ENCODE results near the gene IL13. TPM values are rescaled to one million over a fixed set of nuclear protein-coding genes. Genes with fewer than 3 reads are reported as not detected.

IL13 gene
- total RNA-seq, 2 experiments from 2014 or later: not detected

DNA sequence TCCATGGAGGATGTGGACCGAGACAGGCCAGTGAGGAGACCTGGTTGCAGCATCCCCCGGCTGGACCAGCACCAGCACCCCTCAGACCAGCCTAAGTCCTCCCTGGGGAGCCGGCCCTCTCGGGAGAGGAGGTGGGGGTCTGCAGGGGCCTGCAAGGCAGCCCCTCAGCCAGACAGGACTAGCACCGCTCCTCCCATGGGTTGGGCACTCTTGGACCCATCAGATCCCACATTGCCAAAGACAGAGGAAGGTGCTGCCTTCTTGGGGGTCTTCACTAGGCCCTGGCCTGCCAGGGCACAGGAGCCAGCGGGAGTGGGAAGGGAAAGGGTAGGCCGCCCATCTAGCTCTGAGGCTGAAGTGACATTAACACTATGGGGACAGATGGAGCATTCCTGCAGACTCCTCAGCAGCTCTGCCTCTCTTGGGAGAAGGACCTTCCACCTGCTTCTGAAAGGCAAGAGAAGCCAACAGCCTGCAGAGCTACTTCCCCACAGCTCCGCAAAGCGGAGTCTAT is 6.8 kb downstream of the IL13 start:
- no peak for DNase-seq (ENCODE audit: low spot score)
- Histone ChIP-seq H3K4me1 (ENCODE audit: insufficient read depth, low read length, poor library complexity, severe bottlenecking) (no peaks in the 10 kb centered on the region), H3K4me3 (ENCODE audit: low read depth, low read length, poor library complexity, severe bottlenecking) (no peak overlapping the region), H3K4me2 (ENCODE audit: low read length) (no peak overlapping the region), H3K36me3 (ENCODE audit: insufficient read depth, low read length) (no peaks in the 10 kb centered on the region), H3K27ac (ENCODE audit: low read depth, low read length, poor library complexity, severe bottlenecking) (no peak overlapping the region), H2AFZ (ENCODE audit: low read length) (no peak overlapping the region), H3K9me2 (ENCODE audit: insufficient read depth, low read length) (no peaks in the 10 kb centered on the region), H4K20me1 (ENCODE audit: insufficient read depth, low read length) (no peaks in the 10 kb centered on the region), H3K9me3 (ENCODE audit: low read length) (no peaks in the 10 kb centered on the region), H3K79me2 (ENCODE audit: insufficient read depth, low read depth, low read length) (no peaks in the 10 kb centered on the region)
- intact Hi-C loops (cut with micrococcal nuclease; ENCODE audit: unreplicated experiment): loop anchor here (5.0 kb wide), 1 partner anchor 158 kb away; no protein-coding TSS in a partner anchor
- no peak for TF ChIP-seq EZH2phosphoT487 (IDR thresholded peaks at IDR 0.05; ENCODE audit: borderline replicate concordance, low read depth, low read length)
- TF ChIP-seq, protein P1, sequence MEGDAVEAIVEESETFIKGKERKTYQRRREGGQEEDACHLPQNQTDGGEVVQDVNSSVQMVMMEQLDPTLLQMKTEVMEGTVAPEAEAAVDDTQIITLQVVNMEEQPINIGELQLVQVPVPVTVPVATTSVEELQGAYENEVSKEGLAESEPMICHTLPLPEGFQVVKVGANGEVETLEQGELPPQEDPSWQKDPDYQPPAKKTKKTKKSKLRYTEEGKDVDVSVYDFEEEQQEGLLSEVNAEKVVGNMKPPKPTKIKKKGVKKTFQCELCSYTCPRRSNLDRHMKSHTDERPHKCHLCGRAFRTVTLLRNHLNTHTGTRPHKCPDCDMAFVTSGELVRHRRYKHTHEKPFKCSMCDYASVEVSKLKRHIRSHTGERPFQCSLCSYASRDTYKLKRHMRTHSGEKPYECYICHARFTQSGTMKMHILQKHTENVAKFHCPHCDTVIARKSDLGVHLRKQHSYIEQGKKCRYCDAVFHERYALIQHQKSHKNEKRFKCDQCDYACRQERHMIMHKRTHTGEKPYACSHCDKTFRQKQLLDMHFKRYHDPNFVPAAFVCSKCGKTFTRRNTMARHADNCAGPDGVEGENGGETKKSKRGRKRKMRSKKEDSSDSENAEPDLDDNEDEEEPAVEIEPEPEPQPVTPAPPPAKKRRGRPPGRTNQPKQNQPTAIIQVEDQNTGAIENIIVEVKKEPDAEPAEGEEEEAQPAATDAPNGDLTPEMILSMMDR (conservative IDR thresholded peaks at IDR 0.05; ENCODE audit: low read length): no peak
- ChIA-PET CTCF (ENCODE audit: unreplicated experiment) (no interaction called here), POLR2A (no interaction called here)
- no TSS peak for BruUV-seq (replicated peaks)

DNA sequence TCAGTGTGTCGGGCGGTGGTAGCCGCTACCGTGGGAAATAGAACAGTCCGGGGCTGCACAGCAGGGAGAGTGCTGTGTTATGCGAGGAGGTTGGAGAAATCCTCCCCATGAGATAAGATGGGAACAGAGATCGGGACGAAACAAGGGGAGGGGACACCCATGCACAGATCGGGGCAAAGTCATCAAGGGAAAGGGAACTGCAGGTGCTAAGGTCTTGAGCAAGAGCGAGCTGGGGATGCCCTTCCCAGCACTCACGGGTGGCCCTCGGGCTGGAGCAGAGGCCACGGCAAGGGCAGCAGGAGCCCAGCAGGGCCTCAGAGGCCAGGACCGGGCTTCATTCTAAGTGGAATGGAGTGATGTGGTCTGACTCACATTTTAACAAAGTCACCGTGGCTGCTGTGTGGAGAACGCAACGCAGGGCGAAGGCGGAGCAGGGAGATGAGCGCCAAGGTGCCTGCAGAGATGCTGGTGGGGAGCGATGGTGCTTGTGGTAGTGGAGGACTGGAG is 7.7 kb downstream of the IL13 start:
- no TSS peak for BruUV-seq (replicated peaks)
- intact Hi-C loops (cut with micrococcal nuclease; ENCODE audit: unreplicated experiment): no loop called here
- no peak for DNase-seq (ENCODE audit: low spot score)

More for the DNA sequence above, 7.7 kb downstream of the IL13 start:
- Histone ChIP-seq H2AFZ (ENCODE audit: low read length) (no peak overlapping the region), H3K36me3 (ENCODE audit: insufficient read depth, low read length) (no peaks in the 10 kb centered on the region), H3K4me2 (ENCODE audit: low read length) (no peak overlapping the region), H3K27ac (ENCODE audit: low read depth, low read length, poor library complexity, severe bottlenecking) (no peak overlapping the region), H3K9me3 (ENCODE audit: low read length) (no peaks in the 10 kb centered on the region), H3K79me2 (ENCODE audit: insufficient read depth, low read depth, low read length) (no peaks in the 10 kb centered on the region), H3K4me1 (ENCODE audit: insufficient read depth, low read length, poor library complexity, severe bottlenecking) (no peaks in the 10 kb centered on the region), H3K4me3 (ENCODE audit: low read depth, low read length, poor library complexity, severe bottlenecking) (no peak overlapping the region), H3K9me2 (ENCODE audit: insufficient read depth, low read length) (no peaks in the 10 kb centered on the region), H4K20me1 (ENCODE audit: insufficient read depth, low read length) (no peaks in the 10 kb centered on the region)
- CTCF ChIA-PET (ENCODE audit: unreplicated experiment): no interaction called here
- POLR2A ChIA-PET: no interaction called here
- TF ChIP-seq EZH2phosphoT487 (IDR thresholded peaks at IDR 0.05; ENCODE audit: borderline replicate concordance, low read depth, low read length): no peak
- TF ChIP-seq, protein P1 (conservative IDR thresholded peaks at IDR 0.05; ENCODE audit: low read length): no peak
